NCI-H1092 (cell line): ENCODE measurements around the gene TMEM108.
A peak's percentile ranks its signal among the peaks of the same experiment; 100 is the strongest.

Experiments
- DNase-seq: peaks from one replicate; lab custom pipeline; 2025; lab: John Stamatoyannopoulos, UW

The TMEM108 gene

GRCh38 chr3:133360476-133360875, 322.3 kb downstream of the TMEM108 start:
- no peak for DNase-seq

- no peak for DNase-seq
These were observed 322.8 kb downstream of the TMEM108 start for GRCh38 chr3:133361011-133361410.

GRCh38 chr3:133361435-133361834, 323.2 kb downstream of the TMEM108 start:
- no peak for DNase-seq

GRCh38 chr3:133362539-133362938, 324.3 kb downstream of the TMEM108 start:
- DNase-seq, result no peak

GRCh38 chr3:133364704-133365103, 326.5 kb downstream of the TMEM108 start:
- no peak for DNase-seq

GRCh38 chr3:133366921-133367320, 328.7 kb downstream of the TMEM108 start:
- DNase-seq, result no peak

- no peak for DNase-seq
These were observed 329.2 kb downstream of the TMEM108 start for GRCh38 chr3:133367403-133367802.

GRCh38 chr3:133367956-133368355, 329.8 kb downstream of the TMEM108 start:
- DNase-seq, result no peak

- no peak for DNase-seq
These were observed 330.3 kb downstream of the TMEM108 start for GRCh38 chr3:133368371-133369067.

GRCh38 chr3:133369068-133369440, 330.9 kb downstream of the TMEM108 start:
- no peak for DNase-seq

- no peak for DNase-seq
These were observed 333.0 kb downstream of the TMEM108 start for GRCh38 chr3:133371181-133371580.

- no peak for DNase-seq
These were observed 333.5 kb downstream of the TMEM108 start for GRCh38 chr3:133371676-133372075.

GRCh38 chr3:133374708-133375402, 336.7 kb downstream of the TMEM108 start:
- DNase-seq, result no peak

- DNase-seq, result no peak
These were observed 337.2 kb downstream of the TMEM108 start for GRCh38 chr3:133375403-133375745.

GRCh38 chr3:133376810-133377209, 338.6 kb downstream of the TMEM108 start:
- DNase-seq, result no peak

GRCh38 chr3:133377396-133377795, 339.2 kb downstream of the TMEM108 start:
- no peak for DNase-seq

- no peak for DNase-seq
These were observed 341.7 kb downstream of the TMEM108 start for GRCh38 chr3:133379926-133380325.

- DNase-seq, result no peak
These were observed 342.5 kb downstream of the TMEM108 start for GRCh38 chr3:133380481-133381225.

- no peak for DNase-seq
These were observed 343.3 kb downstream of the TMEM108 start for GRCh38 chr3:133381346-133382109.

GRCh38 chr3:133383175-133383574, 345.0 kb downstream of the TMEM108 start:
- DNase-seq, result no peak

GRCh38 chr3:133383741-133384140, 345.6 kb downstream of the TMEM108 start:
- no peak for DNase-seq

GRCh38 chr3:133384331-133385027, 346.3 kb downstream of the TMEM108 start:
- DNase-seq, result peak; percentile 84
